Heart right ventricle (tissue), 16 donors: ENCODE results near the gene TPP1. TPM values are rescaled to one million over a fixed set of nuclear protein-coding genes. Genes with fewer than 3 reads are reported as not detected.

Experiments
- ATAC-seq, 8 donors: fragments of 200-7000 bp; cut with Tn5 transposase; one replicate each; pipeline ENCODE4 v1.9.1; 2020; ENCODE audit warnings: mild to moderate bottlenecking in 8 of 8, moderate library complexity in 8 of 8, moderate number of reproducible peaks in 1 of 8
- DNase-seq, 2 donors: peaks; one replicate each; pipeline ENCODE4 v3.0.0-alpha.2; 2020
- H3K27ac ChIP-seq, 10 donors: fragments of 200-600 bp; sonication (generic) in 2 of 10; one replicate each; pipeline versions ENCODE4 v1.5.0 to v1.8.0; 2020 to 2022; ENCODE audit warnings: mild to moderate bottlenecking in 3 of 10
- H3K27me3 ChIP-seq, 7 donors: fragments of 200-600 bp; one replicate each; pipeline ENCODE4 v1.8.0; 2021 to 2022; ENCODE audit warnings: mild to moderate bottlenecking in 2 of 7
- H3K36me3 ChIP-seq, 9 donors: fragments of 200-600 bp; sonication (generic) in 1 of 9; one replicate each; pipeline versions ENCODE4 v1.5.0 to v1.8.0; 2020 to 2022; ENCODE audit warnings: mild to moderate bottlenecking in 2 of 9
- H3K4me1 ChIP-seq, 9 donors: fragments of 200-600 bp; sonication (generic) in 1 of 9; one replicate each; pipeline versions ENCODE4 v1.5.0 to v1.8.0; 2020 to 2022; ENCODE audit warnings: mild to moderate bottlenecking in 4 of 9
- H3K4me3 ChIP-seq, 10 donors: fragments of 200-600 bp; sonication (generic) in 2 of 10; one replicate each; pipeline versions ENCODE4 v1.5.0 to v1.8.0; 2020 to 2022; ENCODE audit warnings: mild to moderate bottlenecking in 7 of 10, moderate library complexity in 2 of 10
- H3K9me3 ChIP-seq, 11 donors: fragments of 200-600 bp in 10 of 11; sonication (generic) in 2 of 11; one replicate each; pipeline versions ENCODE4 v1.5.0 to v1.8.0; 2013 to 2022; ENCODE audit warnings: mild to moderate bottlenecking in 2 of 11, control low read depth in 1 of 11, moderate library complexity in 1 of 11
- WGBS, 2 donors: extraction: QIAGEN DNeasy Blood & Tissue Kit; methylation state at CpG; one replicate each; pipeline ENCODE4 v1.1.7; 2013; ENCODE audit warnings: inconsistent platforms in 1 of 2; 5-methylcytosine and 5-hydroxymethylcytosine counted together
- intact Hi-C, 10 donors: fragments of 100-400 bp; cut with DNase I; formaldehyde crosslinking; loops; one replicate each; pipeline versions ENCODE4 v1.11.1 to v1.14.2; 2022
- polyA plus RNA-seq, 2 donors: library from polyadenylated mRNA; stranded (reverse); fragments of 200-250 nt; gene quantifications; one replicate each; pipeline ENCODE4 v1.2.3, GENCODE V29; 2013
- total RNA-seq, 10 donors: library from RNA; stranded (reverse); fragmentation: NEBNext Ultra II Directional in 3 of 10; extraction: Animal tissue kit (Norgen Biotek cat#: 25700) in 3 of 10; gene quantifications; one replicate each; pipeline versions ENCODE4 v1.2.1 to v1.2.4, GENCODE V29; 2021 to 2023
- TF ChIP-seq, protein P1 (sequence below), 9 donors: fragments of 200-600 bp; sonication (generic) in 2 of 9; IDR thresholded peaks; one replicate each; pipeline versions ENCODE4 v1.5.0 to v1.8.0; 2021 to 2022; ENCODE audit warnings: antibody characterized with exemption in 9 of 9, mild to moderate bottlenecking in 5 of 9, moderate library complexity in 1 of 9
- donor health status: Arrhythmogenic right ventricular cardiomyopathy.
- donor health status: ischemic (EF 13 %, LVEDD 7.1; RV severe dilation, severe dysfunction).
- donor health status: healthy with polysubstance abuse.
- donor health status: DM: no; HTN: yes; CAD: no.
- donor health status: DM: no; HTN: no; CAD: no.
- donor health status: ischemic (EF 25% LVEDD 6.9; RV normal size, moderate dysfunction).
- donor health status: ischemic (EF 25% LVEDD 5.7; RV mildly dilated, moderate dysfunction).
- donor health status: healthy.
- donor health status: DM: yes; HTN: yes; CAD: no.
- donor health status: Ischemic cardiomyopathy.
- donor health status: ischemic (EF 35%, LVEDD 5.7; RV mildly dilated, moderate dysfunction).
- donor health status: nonischemic (EF 11% LVEDD 7.7; RV severe dilation, severe dysfunction).
- donor health status: DM: yes; HTN: yes; CAD: no.
- donor health status: PGD.
- donor health status: ischemic (EF 29% LVEDD 5.4; RV normal size, mild dysfunction).
- donor health status: nonischemic (EF 23%, LVEDD 6.1; RV moderate dilation, normal function).

The TPP1 gene
- total and polyA plus RNA-seq, 12 donors: 31.9 to 132 (median 66.2) TPM

DNA sequence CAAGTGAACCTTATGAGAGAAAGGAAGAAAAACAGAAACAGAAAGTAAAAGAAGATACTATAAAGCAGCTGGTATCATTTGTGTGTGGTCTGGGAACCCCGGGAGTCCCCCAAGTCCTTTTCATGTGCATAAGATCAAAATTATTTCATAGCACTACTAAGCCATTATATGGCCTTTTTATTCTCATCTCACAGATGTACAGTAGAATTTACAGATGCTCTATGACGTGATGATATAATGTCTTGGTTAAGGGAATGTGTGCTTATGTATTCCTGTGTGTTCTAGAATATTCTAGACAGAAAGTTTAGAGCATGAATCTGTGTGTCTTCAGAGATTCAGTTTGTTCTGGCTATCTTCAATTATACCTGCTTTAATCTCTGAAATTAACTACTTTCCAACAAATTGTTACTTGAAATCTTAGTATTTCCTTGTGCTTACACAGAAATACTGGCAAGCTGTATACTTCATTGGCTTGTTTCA lies 8.6 kb upstream of the TPP1 start:
- no peaks in the 10 kb centered on the region for H3K9me3 ChIP-seq
- intact Hi-C loops: no loop called here
- no peak for ATAC-seq
- TF ChIP-seq, protein P1, sequence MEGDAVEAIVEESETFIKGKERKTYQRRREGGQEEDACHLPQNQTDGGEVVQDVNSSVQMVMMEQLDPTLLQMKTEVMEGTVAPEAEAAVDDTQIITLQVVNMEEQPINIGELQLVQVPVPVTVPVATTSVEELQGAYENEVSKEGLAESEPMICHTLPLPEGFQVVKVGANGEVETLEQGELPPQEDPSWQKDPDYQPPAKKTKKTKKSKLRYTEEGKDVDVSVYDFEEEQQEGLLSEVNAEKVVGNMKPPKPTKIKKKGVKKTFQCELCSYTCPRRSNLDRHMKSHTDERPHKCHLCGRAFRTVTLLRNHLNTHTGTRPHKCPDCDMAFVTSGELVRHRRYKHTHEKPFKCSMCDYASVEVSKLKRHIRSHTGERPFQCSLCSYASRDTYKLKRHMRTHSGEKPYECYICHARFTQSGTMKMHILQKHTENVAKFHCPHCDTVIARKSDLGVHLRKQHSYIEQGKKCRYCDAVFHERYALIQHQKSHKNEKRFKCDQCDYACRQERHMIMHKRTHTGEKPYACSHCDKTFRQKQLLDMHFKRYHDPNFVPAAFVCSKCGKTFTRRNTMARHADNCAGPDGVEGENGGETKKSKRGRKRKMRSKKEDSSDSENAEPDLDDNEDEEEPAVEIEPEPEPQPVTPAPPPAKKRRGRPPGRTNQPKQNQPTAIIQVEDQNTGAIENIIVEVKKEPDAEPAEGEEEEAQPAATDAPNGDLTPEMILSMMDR (IDR thresholded peaks at IDR 0.05): no peak
- H3K27me3 ChIP-seq: no peaks in the 10 kb centered on the region
- DNase-seq: no peak
- peaks cover 0 to 11% (median 0%) of the 10 kb centered on the region in 9 donors for H3K4me1 ChIP-seq
- no peak overlapping the region for H3K4me3 ChIP-seq
- no peak overlapping the region for H3K27ac ChIP-seq
- WGBS, 2 donors: 83 to 88% methylated on average over 2 of the region's 2 CpGs
- peaks cover 0 to 99% (median 19%) of the 10 kb centered on the region in 9 donors for H3K36me3 ChIP-seq

DNA sequence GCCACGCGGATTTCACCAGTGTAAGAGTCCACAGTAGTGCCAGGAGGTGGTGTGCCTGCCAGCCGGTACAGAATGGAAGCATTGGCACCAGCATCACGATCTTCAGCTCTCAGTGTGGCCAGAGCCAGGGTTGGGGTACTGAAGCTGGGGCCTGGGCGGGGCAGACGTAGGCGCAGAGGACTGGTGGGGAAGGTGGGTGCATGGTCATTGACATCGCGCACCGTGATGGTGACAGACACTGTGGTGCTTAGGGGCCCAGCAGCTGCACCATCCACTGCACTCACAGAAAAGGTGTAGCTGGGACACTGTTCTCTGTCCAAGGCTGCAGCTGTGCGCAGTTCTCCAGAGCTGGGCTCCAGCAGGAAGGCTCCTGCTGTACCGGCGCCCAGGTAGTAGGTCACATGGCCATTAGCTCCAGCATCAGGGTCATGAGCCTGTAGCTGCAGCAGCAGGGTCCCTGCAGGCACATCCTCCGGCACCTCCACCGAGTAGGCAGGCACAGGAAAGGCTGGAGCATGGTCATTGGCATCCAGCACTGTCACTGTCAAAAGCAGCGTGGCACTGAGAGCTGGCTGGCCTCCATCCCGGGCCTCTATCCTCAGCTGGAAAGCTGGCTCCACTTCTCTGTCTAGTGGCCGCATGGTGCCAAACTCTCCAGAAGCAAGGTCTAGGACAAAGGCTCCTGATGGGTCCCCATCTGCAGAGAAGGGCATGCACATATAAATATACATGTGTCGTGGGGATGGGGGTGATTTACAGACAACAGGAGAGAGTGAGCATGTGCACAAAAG lies 7.9 kb upstream of the TPP1 start:
- peaks cover 0 to 11% (median 0%) of the 10 kb centered on the region in 9 donors for H3K4me1 ChIP-seq
- H3K27me3 ChIP-seq: no peaks in the 10 kb centered on the region
- WGBS, 2 donors: 77 to 82% methylated on average over 19 of the region's 19 CpGs
- H3K9me3 ChIP-seq: no peaks in the 10 kb centered on the region
- DNase-seq: peak; percentile 41 to 67
- H3K4me3 ChIP-seq: no peak overlapping the region
- ATAC-seq: peak; percentile 36 to 79 (median 63)
- H3K36me3 ChIP-seq: peaks cover 0 to 99% (median 19%) of the 10 kb centered on the region in 9 donors
- intact Hi-C loops: no loop called here
- H3K27ac ChIP-seq: no peak overlapping the region
- TF ChIP-seq, protein P1 (IDR thresholded peaks at IDR 0.05): no peak

DNA sequence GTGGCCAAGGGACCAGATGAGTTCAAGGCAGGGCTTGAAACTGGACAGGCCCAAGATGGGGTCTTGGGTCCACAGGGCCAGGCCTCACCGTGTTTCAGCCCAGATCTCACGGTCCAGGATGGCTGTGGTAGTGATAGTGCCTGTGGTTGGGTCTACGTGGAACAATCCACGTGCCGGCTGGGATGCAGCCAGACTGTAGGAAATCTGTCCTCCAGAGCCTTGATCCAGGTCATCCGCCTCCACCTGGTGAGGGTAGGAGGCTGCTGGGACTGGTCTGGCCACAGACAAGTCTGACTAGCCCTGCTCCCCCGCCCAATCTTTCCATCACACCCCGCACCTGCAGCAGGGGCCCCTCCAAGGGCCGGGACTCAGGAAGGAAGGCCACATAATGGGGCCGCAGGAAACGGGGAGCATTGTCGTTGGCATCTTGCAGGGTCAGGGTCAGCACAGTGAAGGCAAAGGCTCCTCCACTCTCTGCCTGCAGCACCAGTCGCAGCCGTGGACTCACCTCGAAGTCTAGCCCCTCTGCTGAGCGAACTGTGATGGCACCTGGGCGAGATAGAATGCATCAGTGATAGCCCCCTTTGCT lies 6.7 kb upstream of the TPP1 start:
- intact Hi-C loops: no loop called here
- H3K4me3 ChIP-seq: no peak overlapping the region
- ATAC-seq (no peak), DNase-seq (no peak)
- TF ChIP-seq, protein P1 (IDR thresholded peaks at IDR 0.05): no peak
- no peaks in the 10 kb centered on the region for H3K9me3 ChIP-seq
- 90 to 92% methylated on average over 17 of the region's 17 CpGs for WGBS, 2 donors
- no peaks in the 10 kb centered on the region for H3K27me3 ChIP-seq
- peaks cover 0 to 94% (median 19%) of the 10 kb centered on the region in 9 donors for H3K36me3 ChIP-seq
- H3K27ac ChIP-seq: no peak overlapping the region
- peaks cover 0 to 13% (median 0%) of the 10 kb centered on the region in 9 donors for H3K4me1 ChIP-seq

DNA sequence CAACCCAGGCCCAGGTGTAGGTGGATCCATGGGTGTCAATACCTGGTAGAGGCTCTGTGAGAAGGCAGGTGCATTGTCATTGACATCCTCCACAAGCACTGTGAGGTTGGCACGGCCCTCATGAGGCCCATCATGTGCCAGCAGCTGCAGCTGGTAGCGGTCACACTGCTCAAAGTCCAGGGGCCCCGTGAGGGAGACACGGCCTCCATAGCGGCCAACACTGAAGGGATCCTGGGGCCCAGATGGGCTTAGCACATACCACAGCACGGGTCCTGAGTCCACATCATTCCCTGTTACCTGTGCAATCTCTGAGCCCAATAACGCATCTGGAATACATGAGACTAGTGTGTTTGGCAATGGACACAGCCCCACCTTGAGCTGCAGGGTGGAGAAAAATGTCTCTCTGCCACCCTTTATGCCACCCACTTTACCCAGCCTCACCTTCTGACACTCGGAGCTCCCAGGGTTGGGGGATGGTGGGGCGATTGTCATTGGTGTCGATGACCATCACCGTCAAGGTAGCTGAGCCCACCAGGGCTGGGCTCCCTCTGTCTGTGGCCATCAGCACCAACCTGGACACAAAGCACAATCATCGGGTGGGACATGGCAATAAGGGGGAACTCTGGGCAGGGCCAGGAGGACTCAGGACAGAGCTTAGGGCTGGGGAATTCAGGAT lies 6.1 kb upstream of the TPP1 start:
- ATAC-seq: no peak
- H3K27me3 ChIP-seq: no peaks in the 10 kb centered on the region
- no peaks in the 10 kb centered on the region for H3K9me3 ChIP-seq
- DNase-seq: no peak
- intact Hi-C loops: no loop called here
- peaks cover 0 to 87% (median 19%) of the 10 kb centered on the region in 9 donors for H3K36me3 ChIP-seq
- peaks cover 0 to 19% (median 0%) of the 10 kb centered on the region in 9 donors for H3K4me1 ChIP-seq
- no peak overlapping the region for H3K4me3 ChIP-seq
- TF ChIP-seq, protein P1 (IDR thresholded peaks at IDR 0.05): no peak
- no peak overlapping the region for H3K27ac ChIP-seq
- WGBS, 2 donors: 93 to 94% methylated on average over 12 of the region's 12 CpGs
